Measurements from ENCODE around the gene C20orf144. TPM values are rescaled to one million over a fixed set of nuclear protein-coding genes. Genes with fewer than 3 reads are reported as not detected.
A peak's percentile ranks its signal among the peaks of the same experiment; 100 is the strongest.

C20orf144 gene
- total and polyA plus RNA-seq, 2 experiments from 2014 or later, result 0.26 to 0.66 TPM

- Histone ChIP-seq H3K27me3 (ENCODE audit: insufficient read depth) (no peaks in the 10 kb centered on the region), H3F3A (replicated peaks; ENCODE audit: low read depth) (peaks cover 15% of the 10 kb centered on the region; the same call in 1 of the 2 replicates), H3K36me3 (ENCODE audit: insufficient read depth) (peaks cover 4% of the 10 kb centered on the region), H4K20me1 (replicated peaks; ENCODE audit: insufficient read depth) (peaks cover 6% of the 10 kb centered on the region; the same call in 1 of the 2 replicates), H3K9me2 (ENCODE audit: insufficient read depth) (no peaks in the 10 kb centered on the region), H3K4me3 (no peak overlapping the region), H3K4me1 (ENCODE audit: insufficient read depth) (peaks cover 19% of the 10 kb centered on the region), H3K4me2 (no peak overlapping the region), H2AFZ (no peak overlapping the region), H3K27ac (ENCODE audit: low read depth) (no peak overlapping the region), H3K79me2 (replicated peaks; ENCODE audit: insufficient read depth) (peaks cover 3% of the 10 kb centered on the region)
- no peak for TF ChIP-seq STAT1 (IDR thresholded peaks at IDR 0.05; ENCODE audit: unreplicated experiment)
- no peak for TF ChIP-seq ZNF331 (CRISPR knock-in tag; IDR thresholded peaks at IDR 0.05; ENCODE audit: low read depth)
- TF ChIP-seq EZH2phosphoT487 (IDR thresholded peaks at IDR 0.05; ENCODE audit: unreplicated experiment), result no peak
- TF ChIP-seq ZNF462 (CRISPR knock-in tag; IDR thresholded peaks at IDR 0.05), result no peak
- no peak for TF ChIP-seq NANOG (IDR thresholded peaks at IDR 0.05; ENCODE audit: borderline replicate concordance)
- no peak for TF ChIP-seq POLR2AphosphoS5 (IDR thresholded peaks at IDR 0.05; ENCODE audit: low read depth)
- no peak for TF ChIP-seq CTCF (conservative IDR thresholded peaks at IDR 0.05; ENCODE audit: low read depth in 2 of 2)
- no peak for TF ChIP-seq ZNF114 (CRISPR knock-in tag; IDR thresholded peaks at IDR 0.05)
- no peak for TF ChIP-seq EZH2 (IDR thresholded peaks at IDR 0.05; ENCODE audit: low read depth, unreplicated experiment)
- TF ChIP-seq CREB1 (CRISPR knock-in tag; IDR thresholded peaks at IDR 0.05; ENCODE audit: low read depth), result no peak
- TF ChIP-seq REST (IDR thresholded peaks at IDR 0.05; ENCODE audit: unreplicated experiment), result no peak
- H3K27ac Mint-ChIP-seq, result no peak overlapping the region
- H3K4me3 Mint-ChIP-seq, result peak overlapping the region; percentile 39; the same call in 1 of the 3 replicates
- no peak for DNase-seq (ENCODE audit: low spot score)
- peaks cover 24% of the 10 kb centered on the region for H3K27me3 Mint-ChIP-seq (ENCODE audit: insufficient read depth, low read depth, poor library complexity)
- H3K36me3 Mint-ChIP-seq (ENCODE audit: low read depth), result peaks cover 46% of the 10 kb centered on the region
- ATAC-seq, result no peak
- H3K9me3 Mint-ChIP-seq, result no peaks in the 10 kb centered on the region; the same call in 2 of the 3 replicates
- peaks cover 33% of the 10 kb centered on the region for H3K4me1 Mint-ChIP-seq
Measured at GRCh38 chr20:33676121-33676520, 14.0 kb downstream of the C20orf144 start.
